ENCODE results near the gene MLXIPL. TPM values are rescaled to one million over a fixed set of nuclear protein-coding genes. Genes with fewer than 3 reads are reported as not detected.
A peak's percentile ranks its signal among the peaks of the same experiment; 100 is the strongest.
"Not testable (repeated sequence)": the region's sequence is repeated elsewhere in the genome, so short reads cannot be mapped to it uniquely, and the experiment has no call there.

MLXIPL gene
- total RNA-seq, 1 donor from 2014 or later: 0.90 TPM

GRCh38 chr7:73610105-73610504 lies 14.2 kb downstream of the MLXIPL start:
- peaks cover 12% of the 10 kb centered on the region for H3K4me1 Mint-ChIP-seq
- Histone ChIP-seq H3K27me3 (no peaks in the 10 kb centered on the region), H3K9ac (no peak overlapping the region), H3K4me2 (no peak overlapping the region), H3K27ac (no peak overlapping the region), H3K4me3 (no peak overlapping the region), H3F3A (ENCODE audit: low read depth) (no peaks in the 10 kb centered on the region), H4K20me1 (ENCODE audit: low read depth) (no peaks in the 10 kb centered on the region), H3K4me1 (no peaks in the 10 kb centered on the region), H3K79me2 (ENCODE audit: low read depth) (no peaks in the 10 kb centered on the region), H2AFZ (replicated peaks) (no peak overlapping the region), H3K36me3 (no peaks in the 10 kb centered on the region), H3K9me3 (ENCODE audit: low read depth) (no peaks in the 10 kb centered on the region)
- no peaks in the 10 kb centered on the region for H3K36me3 Mint-ChIP-seq
- DNase-seq (ENCODE audit: low spot score): no peak
- H3K4me3 Mint-ChIP-seq: no peak overlapping the region
- TF ChIP-seq EZH2phosphoT487 (IDR thresholded peaks at IDR 0.05): no peak
- TF ChIP-seq EZH2 (IDR thresholded peaks at IDR 0.05): no peak
- no peak for TF ChIP-seq CTCF (IDR thresholded peaks at IDR 0.05)
- H3K27me3 Mint-ChIP-seq (ENCODE audit: insufficient read depth, low read depth): peaks cover 12% of the 10 kb centered on the region
- H3K9me3 Mint-ChIP-seq: no peaks in the 10 kb centered on the region
- H3K27ac Mint-ChIP-seq: peak overlapping the region; percentile 79

- Mint-ChIP-seq H3K27me3 (ENCODE audit: insufficient read depth, low read depth) (peaks cover 10% of the 10 kb centered on the region), H3K4me3 (peak overlapping the region; percentile 70)
- H4K20me1 ChIP-seq (ENCODE audit: low read depth); H3F3A ChIP-seq (ENCODE audit: low read depth); H3K9me3 ChIP-seq (ENCODE audit: low read depth); H3K4me1 Mint-ChIP-seq; H3K4me1 ChIP-seq; H3K36me3 ChIP-seq; H3K27me3 ChIP-seq; H3K4me3 ChIP-seq; H3K27ac ChIP-seq; H3K36me3 Mint-ChIP-seq; H3K79me2 ChIP-seq (ENCODE audit: low read depth); H3K27ac Mint-ChIP-seq; H3K9me3 Mint-ChIP-seq; DNase-seq (ENCODE audit: low spot score); H3K9ac ChIP-seq: not testable (repeated sequence)
- peak overlapping the region; percentile 100 for H2AFZ ChIP-seq (replicated peaks)
- peak overlapping the region; percentile 89 for H3K4me2 ChIP-seq
These were observed 16.7 kb downstream of the MLXIPL start for GRCh38 chr7:73607692-73607983.

- Histone ChIP-seq H3F3A (ENCODE audit: low read depth) (no peaks in the 10 kb centered on the region), H2AFZ (replicated peaks) (peak overlapping the region; percentile 100), H3K27ac (no peak overlapping the region), H3K4me3 (peak overlapping the region; percentile 54), H3K79me2 (ENCODE audit: low read depth) (no peaks in the 10 kb centered on the region), H3K4me1 (peaks cover 6% of the 10 kb centered on the region), H3K9ac (no peak overlapping the region), H3K36me3 (no peaks in the 10 kb centered on the region), H3K27me3 (no peaks in the 10 kb centered on the region), H4K20me1 (ENCODE audit: low read depth) (no peaks in the 10 kb centered on the region), H3K4me2 (peak overlapping the region; percentile 89), H3K9me3 (ENCODE audit: low read depth) (no peaks in the 10 kb centered on the region)
- Mint-ChIP-seq H3K27me3 (ENCODE audit: insufficient read depth, low read depth) (peaks cover 9% of the 10 kb centered on the region), H3K27ac (no peak overlapping the region), H3K9me3 (no peaks in the 10 kb centered on the region), H3K4me1 (peaks cover 5% of the 10 kb centered on the region), H3K36me3 (no peaks in the 10 kb centered on the region), H3K4me3 (peak overlapping the region; percentile 70)
- TF ChIP-seq EZH2phosphoT487 (IDR thresholded peaks at IDR 0.05) (no peak), EZH2 (IDR thresholded peaks at IDR 0.05) (peak; percentile 38)
- peak; percentile 94 for DNase-seq (ENCODE audit: low spot score)
These were observed 17.3 kb downstream of the MLXIPL start for GRCh38 chr7:73606801-73607691.

GRCh38 chr7:73605601-73606220 lies 18.6 kb downstream of the MLXIPL start:
- H2AFZ ChIP-seq (replicated peaks): no peak overlapping the region
- H3K4me2 ChIP-seq: no peak overlapping the region
- no peak for DNase-seq (ENCODE audit: low spot score)
- no peaks in the 10 kb centered on the region for H3F3A ChIP-seq (ENCODE audit: low read depth)
- H3K27ac ChIP-seq: no peak overlapping the region
- H3K9me3 ChIP-seq (ENCODE audit: low read depth): no peaks in the 10 kb centered on the region
- no peaks in the 10 kb centered on the region for H3K27me3 ChIP-seq
- Mint-ChIP-seq H3K4me1 (peaks cover 5% of the 10 kb centered on the region), H3K27ac (no peak overlapping the region), H3K36me3 (no peaks in the 10 kb centered on the region), H3K4me3 (no peak overlapping the region), H3K9me3 (no peaks in the 10 kb centered on the region), H3K27me3 (ENCODE audit: insufficient read depth, low read depth) (peaks cover 9% of the 10 kb centered on the region)
- TF ChIP-seq CTCF (IDR thresholded peaks at IDR 0.05): no peak
- TF ChIP-seq EZH2phosphoT487 (IDR thresholded peaks at IDR 0.05): no peak
- no peak for TF ChIP-seq EZH2 (IDR thresholded peaks at IDR 0.05)
- H3K4me1 ChIP-seq: peaks cover 6% of the 10 kb centered on the region
- H3K36me3 ChIP-seq: no peaks in the 10 kb centered on the region
- H3K4me3 ChIP-seq: no peak overlapping the region
- no peaks in the 10 kb centered on the region for H3K79me2 ChIP-seq (ENCODE audit: low read depth)
- H4K20me1 ChIP-seq (ENCODE audit: low read depth): no peaks in the 10 kb centered on the region
- H3K9ac ChIP-seq: no peak overlapping the region

All from neural progenitor cell (in vitro differentiated cells).